A673 (cell line): Measurements from ENCODE around the gene SPARCL1. TPM values are rescaled to one million over a fixed set of nuclear protein-coding genes. Genes with fewer than 3 reads are reported as not detected.
"Not testable (repeated sequence)": the region's sequence is repeated elsewhere in the genome, so short reads cannot be mapped to it uniquely, and the experiment has no call there.

ENCODE experiments used
- BruUV-seq: library from RNA; stranded (reverse); fragments of 400-500 nt; replicated peaks from 2 replicates; lab custom pipeline; 2021; lab: Mats Ljungman, UMichigan
- CTCF ChIA-PET: fragments of 300-600 bp; sonication (Branson Sonifier 250); formaldehyde crosslinking; loops from one replicate; lab custom pipeline; 2022; ENCODE audit warnings: antibody characterized with exemption; lab: Charles Lee
- POLR2A ChIA-PET: fragments of 300-600 bp; sonication (Branson Sonifier 250); formaldehyde crosslinking; loops from one replicate; lab custom pipeline; 2022; ENCODE audit warnings: antibody characterized with exemption; ENCODE audit not compliant: low non-redundant PET; lab: Charles Lee
- DNase-seq: peaks from one replicate; pipeline ENCODE4 v3.0.0-alpha.2; 2015; ENCODE audit warnings: low spot score
- H3K27ac ChIP-seq: fragments of 200-600 bp; sonication (generic); 2 replicates; pipeline ENCODE4 v1.5.1; 2016; ENCODE audit warnings: mixed run types, low read depth, mild to moderate bottlenecking, mixed read lengths, antibody characterized with exemption, low read length; ENCODE audit not compliant: poor library complexity, severe bottlenecking
- H3K27me3 ChIP-seq: fragments of 200-600 bp; sonication (generic); replicated peaks from 2 replicates; pipeline ENCODE4 v1.6.1; 2017; ENCODE audit warnings: mixed run types, low read depth, mild to moderate bottlenecking, mixed read lengths, antibody characterized with exemption, low read length; ENCODE audit not compliant: insufficient read depth, poor library complexity
- H3K36me3 ChIP-seq: fragments of 200-600 bp; sonication (generic); 2 replicates; pipeline ENCODE4 v1.6.1; 2016; ENCODE audit warnings: mixed run types, mild to moderate bottlenecking, mixed read lengths, antibody characterized with exemption, low read length; ENCODE audit not compliant: insufficient read depth, poor library complexity, severe bottlenecking
- H3K4me1 ChIP-seq: fragments of 200-600 bp; sonication (generic); 2 replicates; pipeline ENCODE4 v1.6.1; 2017; ENCODE audit warnings: mixed run types, mild to moderate bottlenecking, mixed read lengths, antibody characterized with exemption, low read length; ENCODE audit not compliant: insufficient read depth, poor library complexity, severe bottlenecking
- H3K4me3 ChIP-seq: fragments of 200-600 bp; sonication (generic); 2 replicates; pipeline ENCODE4 v1.5.1; 2016; ENCODE audit warnings: low read depth, mixed run types, mild to moderate bottlenecking, mixed read lengths, low read length; ENCODE audit not compliant: poor library complexity, severe bottlenecking
- H3K9me3 ChIP-seq: fragments of 200-600 bp; sonication (generic); 2 replicates; pipeline ENCODE4 v1.6.1; 2016; ENCODE audit warnings: mixed run types, low read depth, mild to moderate bottlenecking, mixed read lengths, antibody characterized with exemption, low read length; ENCODE audit not compliant: poor library complexity, severe bottlenecking
- EZH2 ChIP-seq: fragments of 200-600 bp; sonication (generic); IDR thresholded peaks from 2 replicates; pipeline ENCODE4 v1.6.1; 2017; ENCODE audit warnings: borderline replicate concordance, low read depth, mild to moderate bottlenecking, mixed read lengths, antibody characterized with exemption, low read length; ENCODE audit not compliant: poor library complexity, severe bottlenecking
- intact Hi-C: fragments of 100-400 bp; cut with micrococcal nuclease; formaldehyde crosslinking; loops from one replicate; pipeline ENCODE4 v1.10.0; 2022; ENCODE audit not compliant: unreplicated experiment
- total RNA-seq: library from RNA; stranded (reverse); gene quantifications from 2 replicates; pipeline ENCODE4 v1.2.3, GENCODE V29; 2021
- TF ChIP-seq, protein P1 (sequence below): fragments of 300-800, 200-600 bp; sonication (generic); conservative IDR thresholded peaks from 2 replicates; pipeline ENCODE4 v1.5.1; 2017; ENCODE audit warnings: low read depth, mild to moderate bottlenecking, antibody characterized with exemption, low read length, moderate library complexity, mixed read lengths

The SPARCL1 gene
- total RNA-seq, 1 experiment from 2014 or later = 1.1 TPM

DNA sequence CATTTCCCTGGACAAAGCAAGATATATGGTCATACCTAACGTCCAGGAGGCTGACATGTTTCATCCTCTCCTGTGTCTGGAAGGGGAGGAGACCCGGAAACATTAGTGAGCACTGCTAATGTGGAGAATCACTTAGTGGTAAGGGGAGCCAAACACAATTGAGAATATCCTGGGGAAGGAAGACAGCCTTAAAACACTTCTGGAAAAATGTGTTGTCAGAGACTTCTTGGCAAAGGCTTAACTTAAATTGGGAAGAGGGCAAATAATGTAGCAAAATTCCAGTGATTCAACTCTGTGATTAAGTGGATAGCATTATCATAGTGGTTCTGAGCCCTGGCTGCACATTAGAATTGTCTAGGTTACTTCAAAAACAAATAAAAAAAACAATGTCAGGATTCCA, 39.5 kb downstream of the SPARCL1 start:
- Histone ChIP-seq H3K9me3 (no peaks in the 10 kb centered on the region), H3K27ac (no peak overlapping the region), H3K4me1 (no peaks in the 10 kb centered on the region), H3K4me3 (no peak overlapping the region), H3K36me3 (no peaks in the 10 kb centered on the region), H3K27me3 (no peaks in the 10 kb centered on the region)
- POLR2A ChIA-PET = no interaction called here
- no TSS peak for BruUV-seq
- CTCF ChIA-PET = no interaction called here
- no peak for DNase-seq
- TF ChIP-seq, protein P1, sequence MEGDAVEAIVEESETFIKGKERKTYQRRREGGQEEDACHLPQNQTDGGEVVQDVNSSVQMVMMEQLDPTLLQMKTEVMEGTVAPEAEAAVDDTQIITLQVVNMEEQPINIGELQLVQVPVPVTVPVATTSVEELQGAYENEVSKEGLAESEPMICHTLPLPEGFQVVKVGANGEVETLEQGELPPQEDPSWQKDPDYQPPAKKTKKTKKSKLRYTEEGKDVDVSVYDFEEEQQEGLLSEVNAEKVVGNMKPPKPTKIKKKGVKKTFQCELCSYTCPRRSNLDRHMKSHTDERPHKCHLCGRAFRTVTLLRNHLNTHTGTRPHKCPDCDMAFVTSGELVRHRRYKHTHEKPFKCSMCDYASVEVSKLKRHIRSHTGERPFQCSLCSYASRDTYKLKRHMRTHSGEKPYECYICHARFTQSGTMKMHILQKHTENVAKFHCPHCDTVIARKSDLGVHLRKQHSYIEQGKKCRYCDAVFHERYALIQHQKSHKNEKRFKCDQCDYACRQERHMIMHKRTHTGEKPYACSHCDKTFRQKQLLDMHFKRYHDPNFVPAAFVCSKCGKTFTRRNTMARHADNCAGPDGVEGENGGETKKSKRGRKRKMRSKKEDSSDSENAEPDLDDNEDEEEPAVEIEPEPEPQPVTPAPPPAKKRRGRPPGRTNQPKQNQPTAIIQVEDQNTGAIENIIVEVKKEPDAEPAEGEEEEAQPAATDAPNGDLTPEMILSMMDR = no peak
- TF ChIP-seq EZH2 = no peak
- intact Hi-C loops = no loop called here

- H3K27me3 ChIP-seq, BruUV-seq, DNase-seq, H3K4me3 ChIP-seq, CTCF ChIA-PET, H3K4me1 ChIP-seq, intact Hi-C loops, H3K27ac ChIP-seq, H3K36me3 ChIP-seq, POLR2A ChIA-PET, H3K9me3 ChIP-seq: not testable (repeated sequence)
Observed at GRCh38 chr4:87488666-87489065, 40.5 kb downstream of the SPARCL1 start.

- BruUV-seq, intact Hi-C loops, H3K4me3 ChIP-seq, DNase-seq, POLR2A ChIA-PET, H3K4me1 ChIP-seq, H3K36me3 ChIP-seq, H3K9me3 ChIP-seq, H3K27ac ChIP-seq, CTCF ChIA-PET, H3K27me3 ChIP-seq: not testable (repeated sequence)
Observed at GRCh38 chr4:87483247-87483646, 45.9 kb downstream of the SPARCL1 start.

- TF ChIP-seq, protein P1 = no peak
- TF ChIP-seq EZH2 = no peak
- intact Hi-C loops = no loop called here
- Histone ChIP-seq H3K9me3 (no peaks in the 10 kb centered on the region), H3K36me3 (no peaks in the 10 kb centered on the region), H3K4me3 (no peak overlapping the region), H3K27me3 (no peaks in the 10 kb centered on the region), H3K27ac (no peak overlapping the region), H3K4me1 (no peaks in the 10 kb centered on the region)
- DNase-seq = no peak
- no TSS peak for BruUV-seq
- CTCF ChIA-PET = no interaction called here
- POLR2A ChIA-PET = no interaction called here
Observed at GRCh38 chr4:87481377-87481776, 47.8 kb downstream of the SPARCL1 start.
